GM19043 (cell line): ENCODE results near the gene ABLIM2.

Experiments used
- ATAC-seq: cut with Tn5 transposase; IDR thresholded peaks from one replicate; pipeline ENCODE4 v1.9.1; 2021; ENCODE audit warnings: low read depth; ENCODE audit not compliant: unreplicated experiment

Gene ABLIM2

GRCh38 chr4:8160572-8160971, 2.0 kb upstream of the ABLIM2 start:
- ATAC-seq = no peak

- no peak for ATAC-seq
These were observed 1.6 kb upstream of the ABLIM2 start for GRCh38 chr4:8160233-8160560.

DNA sequence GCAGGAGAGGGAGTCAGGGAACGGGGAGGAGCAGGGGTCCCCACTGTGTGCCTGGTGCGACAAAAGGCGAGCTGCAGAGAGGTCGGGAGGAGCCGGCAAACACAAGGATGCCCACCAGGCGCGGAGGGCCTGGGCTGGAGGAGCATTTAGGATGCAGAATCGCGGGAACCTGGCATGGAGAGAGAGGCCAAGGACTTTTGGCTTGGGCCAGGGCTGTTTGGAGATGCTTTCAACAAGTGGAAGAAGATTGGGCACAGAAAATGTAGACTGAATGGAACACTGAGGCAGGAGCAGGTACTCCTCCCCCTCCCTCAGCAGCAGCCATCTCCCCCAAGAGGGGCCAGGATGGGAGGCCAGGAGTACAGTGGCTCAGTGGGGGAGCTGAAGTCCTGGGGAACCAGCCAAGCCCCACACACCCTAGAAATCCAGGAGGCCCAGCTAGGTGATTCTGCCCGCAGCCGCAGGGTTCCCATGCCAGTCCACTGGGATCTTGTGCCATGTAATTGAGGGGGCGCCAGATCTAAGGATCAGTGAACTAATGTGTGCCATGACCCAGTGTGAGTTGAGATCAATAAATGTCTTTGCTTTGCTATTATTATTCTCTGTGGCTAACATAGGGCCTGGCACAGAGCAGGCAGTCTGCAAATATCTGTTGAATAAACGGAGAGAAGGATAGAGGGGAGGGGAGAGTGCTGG, 1.1 kb upstream of the ABLIM2 start:
- no peak for ATAC-seq

- ATAC-seq = no peak
These were observed 486 bp downstream of the ABLIM2 start for GRCh38 chr4:8157944-8158709.

- ATAC-seq = no peak
These were observed 1.1 kb downstream of the ABLIM2 start for GRCh38 chr4:8157496-8157895.

- ATAC-seq = no peak
These were observed 2.0 kb downstream of the ABLIM2 start for GRCh38 chr4:8156617-8157016.

DNA sequence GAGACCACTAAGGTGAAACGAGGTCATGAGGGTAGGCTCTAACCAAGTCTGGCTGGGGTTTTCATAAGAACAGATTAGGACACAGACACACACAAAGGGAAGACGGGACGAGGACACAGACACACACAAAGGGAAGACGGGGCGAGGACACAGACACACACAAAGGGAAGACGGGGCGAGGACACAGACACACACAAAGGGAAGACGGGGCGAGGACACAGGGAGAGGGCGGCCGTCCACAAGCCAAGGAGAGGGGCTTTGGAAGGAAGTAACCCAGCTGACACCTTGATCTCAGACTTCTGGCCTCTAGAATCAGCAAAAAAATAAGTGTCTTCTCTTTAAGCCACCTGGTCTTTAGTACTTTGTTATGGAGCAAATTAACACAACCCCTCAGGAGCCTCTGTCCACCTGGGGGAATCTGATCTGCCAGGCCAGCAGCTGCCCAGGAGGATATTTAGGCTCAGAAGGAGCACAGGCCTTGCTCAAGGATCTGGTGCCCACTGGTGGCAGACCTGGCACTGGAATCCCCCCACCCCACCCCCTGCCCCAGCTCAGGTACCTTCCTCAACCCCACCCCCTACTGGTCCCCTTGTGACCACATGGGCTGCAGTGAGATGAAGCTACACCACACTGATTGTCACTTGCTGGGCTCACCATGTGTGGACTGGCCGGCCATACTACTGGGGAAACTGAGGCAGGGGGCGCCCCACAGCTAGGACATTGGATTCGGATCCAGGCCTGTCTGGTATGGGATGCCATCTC, 2.8 kb downstream of the ABLIM2 start:
- ATAC-seq = no peak

DNA sequence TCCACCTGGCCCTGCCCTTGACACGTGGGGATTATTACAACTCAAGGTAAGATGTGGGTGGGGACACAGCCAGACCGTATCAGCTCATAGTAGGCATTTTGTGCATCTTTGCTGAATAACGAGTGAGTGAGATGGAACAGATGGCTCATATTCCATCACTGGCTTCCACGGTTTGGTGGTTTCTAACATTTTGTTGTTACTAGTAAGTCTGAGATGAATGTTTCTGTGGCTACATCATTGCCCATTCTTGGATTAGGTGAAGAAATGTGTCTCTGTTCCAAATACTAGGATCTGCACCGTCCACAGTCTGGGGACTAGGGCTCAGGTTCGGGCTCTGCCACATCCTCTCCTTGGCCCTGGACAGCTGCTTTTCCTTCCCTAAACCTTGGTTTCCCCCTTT, 3.6 kb downstream of the ABLIM2 start:
- ATAC-seq = no peak

DNA sequence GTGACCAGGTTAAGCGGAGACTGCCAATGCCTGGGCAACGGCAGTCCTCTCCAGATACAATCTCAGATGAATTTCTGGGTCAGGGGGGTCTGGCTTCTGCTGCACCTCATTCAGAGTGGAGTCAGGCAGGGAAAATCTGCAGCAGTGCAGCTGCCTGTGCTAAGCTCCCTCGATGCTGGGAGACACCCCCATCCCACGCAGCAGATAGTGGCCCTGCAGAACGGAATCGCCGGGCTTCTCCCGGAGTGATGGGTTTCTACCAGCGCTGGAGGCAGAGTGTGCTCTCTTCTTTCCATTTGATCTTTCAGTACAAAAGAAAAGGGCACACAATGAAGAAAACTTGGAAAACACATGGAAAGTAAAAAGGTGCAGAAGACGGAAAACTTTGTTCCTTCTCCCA, 5.2 kb downstream of the ABLIM2 start:
- ATAC-seq = no peak

DNA sequence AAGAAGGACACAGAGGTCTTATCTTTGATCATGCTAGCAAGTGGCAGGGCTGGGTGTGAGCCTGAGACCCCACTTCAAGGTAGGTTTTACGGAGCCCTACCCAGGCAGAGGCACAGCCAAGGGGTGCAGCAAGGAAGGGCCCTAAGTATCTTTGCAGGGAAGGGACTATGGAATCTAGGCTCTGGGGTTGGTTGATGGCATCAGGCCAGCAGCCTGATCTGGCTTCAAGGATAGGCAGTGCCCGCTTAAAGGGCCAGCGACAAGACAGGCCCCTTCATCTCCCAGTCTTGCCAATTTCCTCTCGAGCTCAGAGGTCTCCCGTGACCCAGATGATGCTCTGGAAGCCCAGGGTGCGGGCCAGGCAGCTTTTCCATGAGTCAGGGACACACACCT, 5.8 kb downstream of the ABLIM2 start:
- no peak for ATAC-seq

GRCh38 chr4:8152090-8152864, 6.3 kb downstream of the ABLIM2 start:
- no peak for ATAC-seq

- no peak for ATAC-seq
These were observed 7.4 kb downstream of the ABLIM2 start for GRCh38 chr4:8151165-8151650.

- ATAC-seq = no peak
These were observed 8.2 kb downstream of the ABLIM2 start for GRCh38 chr4:8150152-8151090.

DNA sequence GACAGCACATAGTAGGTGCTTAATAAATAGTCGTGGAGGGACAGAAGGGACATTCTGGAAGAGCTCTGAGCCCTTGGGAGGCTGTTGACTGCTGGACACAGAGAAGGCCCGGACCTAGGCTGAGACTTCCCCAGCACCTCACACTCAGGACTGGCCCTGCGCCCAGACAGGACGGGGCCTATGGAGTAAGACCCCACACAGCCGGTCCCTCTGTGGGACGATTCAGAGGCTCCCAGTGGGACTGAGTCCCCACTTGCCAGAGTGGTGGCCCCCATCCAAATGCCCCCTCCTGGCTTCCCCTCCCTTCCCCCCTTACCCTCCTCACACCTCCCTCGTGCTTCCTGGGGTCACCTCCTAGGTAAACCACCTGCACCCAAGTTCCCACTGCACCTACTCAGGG, 8.9 kb downstream of the ABLIM2 start:
- ATAC-seq = no peak

DNA sequence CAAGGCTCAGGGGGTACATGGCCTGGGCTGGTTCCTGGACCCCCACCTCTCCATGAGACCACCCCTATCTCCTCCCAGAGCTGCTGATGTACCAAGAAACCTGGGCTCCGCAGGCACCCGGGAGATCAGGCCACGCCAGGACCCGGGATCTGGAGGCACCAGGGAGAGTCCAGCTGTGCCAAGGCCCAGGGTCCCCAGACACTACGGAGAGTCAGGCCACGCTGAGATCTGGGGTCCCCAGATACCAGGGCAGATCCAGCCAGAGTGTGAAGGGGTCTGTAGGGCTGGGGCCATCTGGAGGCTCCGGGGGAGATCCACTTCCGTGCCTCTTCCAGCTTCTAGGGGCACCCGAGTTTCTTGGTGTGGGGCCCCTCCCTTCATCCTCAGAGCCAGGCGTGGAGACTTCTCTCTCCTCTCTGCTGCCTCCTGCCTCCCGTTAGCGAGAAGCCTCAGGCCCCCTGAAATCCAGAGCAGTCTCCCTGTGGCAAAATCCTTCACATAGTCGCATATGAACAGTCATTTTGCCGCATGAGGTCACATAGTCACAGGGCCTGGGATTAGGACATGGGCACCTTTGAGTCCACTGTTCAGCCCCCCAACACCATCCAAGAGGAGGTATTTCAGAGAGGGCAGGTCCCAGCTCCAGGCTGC, 9.7 kb downstream of the ABLIM2 start:
- no peak for ATAC-seq

DNA sequence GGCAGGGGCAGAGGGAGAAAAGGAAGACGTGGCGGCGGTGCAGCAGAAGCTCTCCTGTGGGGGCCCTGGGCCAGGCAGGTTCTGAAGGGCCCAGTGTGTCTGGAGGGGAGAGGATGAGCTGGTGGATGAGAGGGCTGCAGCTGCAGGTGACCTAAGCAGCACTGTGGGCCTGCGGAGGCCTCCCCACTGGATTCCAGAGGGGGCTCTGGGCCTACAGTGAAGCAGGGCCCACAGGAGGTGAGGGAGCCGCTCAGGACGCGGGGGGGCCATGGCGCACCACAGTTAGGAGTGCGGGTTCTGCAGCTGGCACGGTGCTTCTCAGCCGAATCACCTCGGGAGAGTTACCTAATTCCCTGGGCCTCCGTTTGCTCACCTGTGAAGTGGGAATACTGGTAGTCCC, 10.5 kb downstream of the ABLIM2 start:
- no peak for ATAC-seq

DNA sequence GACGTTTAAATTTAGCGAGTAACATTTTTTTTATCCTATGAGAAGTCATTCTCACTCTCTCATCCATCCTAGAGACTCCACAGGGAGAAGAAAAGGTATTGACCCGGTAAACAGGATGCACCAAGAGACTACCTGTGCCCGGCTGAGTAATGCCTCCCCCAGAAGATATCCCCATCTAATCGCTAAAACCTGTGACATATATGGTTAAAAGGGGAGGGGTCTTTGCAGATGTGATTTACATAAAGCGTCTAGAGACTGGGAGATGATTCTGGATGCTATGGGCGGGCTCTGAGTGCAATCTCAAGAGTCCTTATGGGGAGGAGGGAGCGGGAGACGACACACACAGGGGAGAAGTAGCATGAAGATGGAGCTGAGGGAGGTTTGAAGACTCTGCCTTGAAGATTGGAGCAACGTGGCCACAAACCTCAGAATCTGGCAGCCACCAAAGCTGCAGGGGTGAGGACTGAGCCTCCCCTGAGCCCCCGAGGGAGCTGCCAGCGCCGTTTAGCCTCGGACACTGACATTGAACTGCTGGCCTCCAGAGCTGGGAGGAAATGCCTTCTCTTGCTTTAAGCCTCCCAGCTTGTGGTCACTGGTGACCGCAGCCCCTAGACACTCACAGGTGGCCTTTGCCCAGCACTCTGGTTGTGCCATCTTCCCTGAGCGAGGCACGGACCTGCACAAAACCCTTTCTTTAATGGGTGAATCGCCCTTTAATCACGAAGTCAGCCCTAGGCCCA, 11.2 kb downstream of the ABLIM2 start:
- no peak for ATAC-seq

DNA sequence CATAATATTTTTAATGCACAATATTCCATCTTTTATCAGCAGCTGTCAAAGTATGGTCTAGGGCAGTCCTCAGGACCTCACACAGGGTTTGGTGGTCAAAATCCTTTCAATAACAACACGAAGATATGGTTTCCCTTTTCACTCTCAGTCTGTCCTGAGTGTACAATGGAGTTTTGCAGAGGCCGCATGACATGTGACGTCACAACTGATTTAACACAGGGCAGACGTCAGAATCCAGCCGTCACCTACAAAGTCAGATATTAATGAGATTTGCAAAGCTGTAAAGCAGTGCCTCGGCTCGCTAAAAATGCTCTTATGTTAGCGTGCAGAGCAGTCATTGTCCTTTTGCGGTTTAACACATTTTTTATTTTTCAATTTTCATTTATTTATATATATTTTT, 12.5 kb downstream of the ABLIM2 start:
- ATAC-seq = no peak

- no peak for ATAC-seq
These were observed 14.3 kb downstream of the ABLIM2 start for GRCh38 chr4:8144359-8144758.
